ENCODE results near the gene PRR5. TPM values are rescaled to one million over a fixed set of nuclear protein-coding genes. Genes with fewer than 3 reads are reported as not detected.

Gene PRR5
- total RNA-seq, 1 donor from 2014 or later, result 8.5 TPM

GRCh38 chr22:44755417-44755816 is 53.4 kb downstream of the PRR5 start:
- DNase-seq (ENCODE audit: low read depth in 2 of 2), result no peak

GRCh38 chr22:44755956-44756361 is 54.0 kb downstream of the PRR5 start:
- DNase-seq (ENCODE audit: low read depth in 2 of 2), result no peak

GRCh38 chr22:44758344-44758973 is 56.5 kb downstream of the PRR5 start:
- DNase-seq (ENCODE audit: low read depth in 2 of 2), result peak in 1 of 2 donors; percentile 57

GRCh38 chr22:44759001-44759400 is 57.0 kb downstream of the PRR5 start:
- no peak for DNase-seq (ENCODE audit: low read depth in 2 of 2)

GRCh38 chr22:44759430-44760310 is 57.7 kb downstream of the PRR5 start:
- no peak for DNase-seq (ENCODE audit: low read depth in 2 of 2)

GRCh38 chr22:44760476-44760875 is 58.5 kb downstream of the PRR5 start:
- DNase-seq (ENCODE audit: low read depth in 2 of 2), result no peak

- DNase-seq (ENCODE audit: low read depth in 2 of 2), result no peak
These were observed 59.0 kb downstream of the PRR5 start for GRCh38 chr22:44761025-44761424.

- no peak for DNase-seq (ENCODE audit: low read depth in 2 of 2)
These were observed 62.4 kb downstream of the PRR5 start for GRCh38 chr22:44764373-44764772.

GRCh38 chr22:44764974-44765373 is 63.0 kb downstream of the PRR5 start:
- no peak for DNase-seq (ENCODE audit: low read depth in 2 of 2)

GRCh38 chr22:44765571-44766285 is 63.7 kb downstream of the PRR5 start:
- no peak for DNase-seq (ENCODE audit: low read depth in 2 of 2)

- DNase-seq (ENCODE audit: low read depth in 2 of 2), result no peak
These were observed 71.1 kb downstream of the PRR5 start for GRCh38 chr22:44773082-44773481.

- no peak for DNase-seq (ENCODE audit: low read depth in 2 of 2)
These were observed 73.9 kb downstream of the PRR5 start for GRCh38 chr22:44775862-44776261.

- DNase-seq (ENCODE audit: low read depth in 2 of 2), result no peak
These were observed 74.8 kb downstream of the PRR5 start for GRCh38 chr22:44776605-44777363.

GRCh38 chr22:44777364-44777755 is 75.4 kb downstream of the PRR5 start:
- DNase-seq (ENCODE audit: low read depth in 2 of 2), result no peak

- no peak for DNase-seq (ENCODE audit: low read depth in 2 of 2)
These were observed 79.0 kb downstream of the PRR5 start for GRCh38 chr22:44780876-44781449.

- no peak for DNase-seq (ENCODE audit: low read depth in 2 of 2)
These were observed 80.5 kb downstream of the PRR5 start for GRCh38 chr22:44782363-44782963.

GRCh38 chr22:44783091-44783490 is 81.1 kb downstream of the PRR5 start:
- DNase-seq (ENCODE audit: low read depth in 2 of 2), result no peak

GRCh38 chr22:44783581-44783980 is 81.6 kb downstream of the PRR5 start:
- no peak for DNase-seq (ENCODE audit: low read depth in 2 of 2)

- DNase-seq (ENCODE audit: low read depth in 2 of 2), result no peak
These were observed 84.1 kb downstream of the PRR5 start for GRCh38 chr22:44786136-44786535.

- no peak for DNase-seq (ENCODE audit: low read depth in 2 of 2)
These were observed 84.6 kb downstream of the PRR5 start for GRCh38 chr22:44786610-44787009.

Data from lung microvascular endothelial cell (primary cell).